HEK293 (cell line): ENCODE measurements around the gene POLL.

Source experiments
- CTCF ChIA-PET: fragments of 350-600 bp; formaldehyde crosslinking; extraction: SDS; loops from one replicate; lab custom pipeline; 2021; ENCODE audit warnings: antibody characterized with exemption; lab: Yijun Ruan, JAX
- POLR2A ChIA-PET: fragments of 300-600 bp; formaldehyde crosslinking; extraction: SDS; loops from one replicate; lab custom pipeline; 2020; ENCODE audit warnings: antibody characterized with exemption, inconsistent platforms; lab: Yijun Ruan, JAX
- H3K27ac ChIP-seq: fragments of 200-500 bp; sonication (Bioruptor generic); 2 replicates; pipeline ENCODE4 v1.5.1; 2014; ENCODE audit warnings: low read depth, low read length, control low read depth, inconsistent platforms; ENCODE audit errors: extremely low read depth
- H3K36me3 ChIP-seq, 2 experiments: fragments of 200-500 bp in 1 of 2; sonication (Bioruptor generic) in 1 of 2; 1 replicate in 1 of 2; 2 replicates in 1 of 2; pipeline ENCODE4 v1.5.1; 2014 to 2017; ENCODE audit warnings: inconsistent platforms in 2 of 2, low read length in 2 of 2; ENCODE audit not compliant: control insufficient read depth in 2 of 2, insufficient read depth in 1 of 2
- H3K4me1 ChIP-seq: fragments of 200-500 bp; sonication (Bioruptor generic); 2 replicates; pipeline ENCODE4 v1.5.1; 2014; ENCODE audit warnings: mild to moderate bottlenecking, low read length, inconsistent platforms; ENCODE audit not compliant: control insufficient read depth, insufficient read depth
- H3K4me3 ChIP-seq: 2 replicates; pipeline ENCODE4 v1.5.1; 2011; ENCODE audit warnings: low read depth, mild to moderate bottlenecking, control low read depth, low read length, moderate library complexity
- H3K9me3 ChIP-seq: fragments of 200-500 bp; sonication (Bioruptor generic); 2 replicates; pipeline ENCODE4 v1.5.1; 2014; ENCODE audit warnings: low read depth, low read length, inconsistent platforms; ENCODE audit not compliant: control insufficient read depth, insufficient read depth
- BCL11A ChIP-seq: fragments of 450-650 bp; formaldehyde crosslinking; IDR thresholded peaks from 2 replicates; pipeline ENCODE4 v1.5.1; 2016; ENCODE audit warnings: low read depth, missing biosample characterization, missing genetic modification characterization
- HOXA7 ChIP-seq: sonication (generic); formaldehyde crosslinking; IDR thresholded peaks from 2 replicates; pipeline ENCODE4 v1.8.1; 2022; ENCODE audit warnings: missing genetic modification reagents, borderline replicate concordance
- PRDM2 ChIP-seq: fragments of 450-650 bp; formaldehyde crosslinking; IDR thresholded peaks from 2 replicates; pipeline ENCODE4 v1.5.1; 2016; ENCODE audit warnings: missing biosample characterization, missing genetic modification characterization, borderline replicate concordance
- SALL2 ChIP-seq: fragments of 450-650 bp; formaldehyde crosslinking; IDR thresholded peaks from 2 replicates; pipeline ENCODE4 v1.5.0; 2017; ENCODE audit warnings: missing biosample characterization, mild to moderate bottlenecking, missing genetic modification characterization, borderline replicate concordance
- SCRT2 ChIP-seq: fragments of 450-650 bp; formaldehyde crosslinking; IDR thresholded peaks from 2 replicates; pipeline ENCODE4 v1.5.1; 2016; ENCODE audit warnings: missing biosample characterization, missing genetic modification characterization
- ZBTB26 ChIP-seq: fragments of 450-650 bp; formaldehyde crosslinking; optimal IDR thresholded peaks from 2 replicates; pipeline ENCODE3; 2016; ENCODE audit warnings: missing biosample characterization, mild to moderate bottlenecking, missing genetic modification characterization
- ZNF266 ChIP-seq: fragments of 450-650 bp; formaldehyde crosslinking; IDR thresholded peaks from 2 replicates; pipeline ENCODE4 v1.5.1; 2016; ENCODE audit warnings: missing biosample characterization, missing genetic modification characterization, low read depth
- ZNF341 ChIP-seq: fragments of 450-650 bp; formaldehyde crosslinking; IDR thresholded peaks from 2 replicates; pipeline ENCODE4; 2016; ENCODE audit warnings: low read depth, missing biosample characterization, missing genetic modification characterization
- ZNF513 ChIP-seq: fragments of 450-650 bp; IDR thresholded peaks from 2 replicates; pipeline ENCODE4 v1.5.1; 2018; ENCODE audit warnings: missing biosample characterization, missing genetic modification characterization
- ZNF514 ChIP-seq: fragments of 450-650 bp; formaldehyde crosslinking; IDR thresholded peaks from 2 replicates; pipeline ENCODE4 v1.5.1; 2016; ENCODE audit warnings: missing biosample characterization, missing genetic modification characterization
- ZNF544 ChIP-seq: fragments of 450-650 bp; formaldehyde crosslinking; IDR thresholded peaks from 2 replicates; pipeline ENCODE4 v1.5.0; 2017; ENCODE audit warnings: missing biosample characterization, missing genetic modification characterization
- ZNF548 ChIP-seq: fragments of 450-650 bp; formaldehyde crosslinking; IDR thresholded peaks from 2 replicates; pipeline ENCODE4 v1.5.1; 2016; ENCODE audit warnings: missing biosample characterization, missing genetic modification characterization
- ZNF621 ChIP-seq: fragments of 450-650 bp; formaldehyde crosslinking; IDR thresholded peaks from 2 replicates; pipeline ENCODE4 v1.5.1; 2017; ENCODE audit warnings: missing biosample characterization, missing genetic modification characterization
- ZNF785 ChIP-seq: fragments of 450-650 bp; formaldehyde crosslinking; IDR thresholded peaks from 2 replicates; pipeline ENCODE4 v1.5.1; 2016; ENCODE audit warnings: missing biosample characterization, missing genetic modification characterization
- ZSCAN5A ChIP-seq: fragments of 450-650 bp; formaldehyde crosslinking; IDR thresholded peaks from 2 replicates; pipeline ENCODE4 v1.5.1; 2016; ENCODE audit warnings: missing biosample characterization, missing genetic modification characterization

POLL gene

GRCh38 chr10:101578192-101578591 lies 9.9 kb downstream of the POLL start:
- POLR2A ChIA-PET, result interaction anchor here (0.6 to 0.9 kb wide), 2 partner anchors 10 to 26 kb away, joined by 3 to 6 read pairs; partner anchors contain the start of genes DPCD and POLL
- TF ChIP-seq ZNF513 (tag by site-specific recombination) (no peak), ZSCAN5A (tag by site-specific recombination) (no peak), ZNF544 (tag by site-specific recombination) (no peak), BCL11A (no peak), SCRT2 (tag by site-specific recombination) (no peak), SALL2 (no peak), ZBTB26 (tag by site-specific recombination) (no peak)
- no peak overlapping the region for H3K4me3 ChIP-seq
- H3K27ac ChIP-seq, result no peak overlapping the region
- no peaks in the 10 kb centered on the region for H3K9me3 ChIP-seq
- H3K4me1 ChIP-seq, result no peaks in the 10 kb centered on the region
- H3K36me3 ChIP-seq, result peaks cover 4 to 53% of the 10 kb centered on the region in 2 experiments; a peak in 2 of 3 replicates
- CTCF ChIA-PET, result interaction anchor here (0.5 to 0.6 kb wide), 2 partner anchors 1048 to 1534 kb away, joined by 3 read pairs; no protein-coding TSS in a partner anchor

- Histone ChIP-seq H3K27ac (no peak overlapping the region), H3K9me3 (0 out of 2 replicates have a peak, but pooled peaks cover 2% of the 10 kb centered on the region), H3K4me3 (no peak overlapping the region), H3K36me3 (peaks cover 4 to 44% of the 10 kb centered on the region in 2 experiments; a peak in 2 of 3 replicates), H3K4me1 (no peaks in the 10 kb centered on the region)
- POLR2A ChIA-PET, result interaction anchor here (0.5 to 0.9 kb wide), 4 partner anchors 10 to 516 kb away, joined by 3 to 6 read pairs (median 4); partner anchors contain the start of genes DPCD and POLL
- CTCF ChIA-PET, result interaction anchor here (1.0 to 1.6 kb wide), 2 partner anchors 17 to 204 kb away, joined by 4 to 5 read pairs; no protein-coding TSS in a partner anchor
- no peak for TF ChIP-seq ZNF548
- TF ChIP-seq PRDM2, result no peak
- no peak for TF ChIP-seq ZNF621 (tag by site-specific recombination)
- TF ChIP-seq ZNF514, result no peak
- TF ChIP-seq ZNF266 (tag by site-specific recombination), result no peak
- TF ChIP-seq ZNF785 (tag by site-specific recombination), result no peak
- no peak for TF ChIP-seq ZNF341 (tag by site-specific recombination)
- TF ChIP-seq HOXA7, result no peak
- TF ChIP-seq ZSCAN5A (tag by site-specific recombination), result no peak
Measured at GRCh38 chr10:101577121-101577871, 10.8 kb downstream of the POLL start.
